Occipital lobe (tissue), 3 donors: Measurements from ENCODE around the gene XYLT2. TPM values are rescaled to one million over a fixed set of nuclear protein-coding genes. Genes with fewer than 3 reads are reported as not detected.
A peak's percentile ranks its signal among the peaks of the same experiment; 100 is the strongest.
"Not testable (repeated sequence)": the region's sequence is repeated elsewhere in the genome, so short reads cannot be mapped to it uniquely, and the experiment has no call there.

Experiments used
- DNase-seq: peaks from one replicate; lab custom pipeline; 2025; lab: John Stamatoyannopoulos, UW
- small RNA-seq: library from RNA; depleted of rRNA; stranded (forward); fragments of <200 nt; gene quantifications from one replicate; pipeline ENCODE3, GENCODE V24; 2014
- total RNA-seq: library from RNA; depleted of rRNA; stranded (reverse); fragments of >200 nt; gene quantifications from one replicate; pipeline ENCODE4 v1.2.3, GENCODE V29; 2014

XYLT2 gene
- total RNA-seq, 1 donor from 2014 or later, result 7.5 TPM

- DNase-seq, result no peak
These were observed 43.6 kb downstream of the XYLT2 start for GRCh38 chr17:50389534-50389933.

GRCh38 chr17:50392621-50393020, 46.7 kb downstream of the XYLT2 start:
- no peak for DNase-seq

- DNase-seq, result no peak
These were observed 47.8 kb downstream of the XYLT2 start for GRCh38 chr17:50393700-50394099.

- DNase-seq, result no peak
These were observed 48.8 kb downstream of the XYLT2 start for GRCh38 chr17:50394711-50395110.

GRCh38 chr17:50396261-50397110, 50.6 kb downstream of the XYLT2 start:
- DNase-seq, result no peak

- DNase-seq, result peak; percentile 80
These were observed 51.4 kb downstream of the XYLT2 start, which contains the start of gene LRRC59 for GRCh38 chr17:50397111-50397918. LRRC59 (minus strand) TSS chr17:50397523; CDS start chr17:50397317, 206 bp downstream.

- DNase-seq, result no peak
These were observed 52.0 kb downstream of the XYLT2 start for GRCh38 chr17:50397919-50398285.

GRCh38 chr17:50398672-50399071, 52.7 kb downstream of the XYLT2 start:
- DNase-seq, result not testable (repeated sequence)

- DNase-seq, result not testable (repeated sequence)
These were observed 53.7 kb downstream of the XYLT2 start for GRCh38 chr17:50399591-50399990.

- not testable (repeated sequence) for DNase-seq
These were observed 59.4 kb downstream of the XYLT2 start for GRCh38 chr17:50405351-50405750.

- DNase-seq, result no peak
These were observed 60.7 kb downstream of the XYLT2 start for GRCh38 chr17:50406578-50406977.

GRCh38 chr17:50407921-50408320, 62.0 kb downstream of the XYLT2 start:
- DNase-seq, result no peak

Small RNA genes within 50 kb of the gene (small RNA-seq; reads per million reads assigned to genes)
- gene RF00019, result not detected

Other genes with a start within 250 kb of the XYLT2 start
- 21.5 TPM for gene SAMD14, start 216.0 kb upstream of the XYLT2 start, total RNA-seq
- gene PPP1R9B, start 195.4 kb upstream of the XYLT2 start, total RNA-seq, result 69.9 TPM
- gene SGCA, start 180.1 kb upstream of the XYLT2 start, total RNA-seq, result not detected
- gene COL1A1, start 144.5 kb upstream of the XYLT2 start, total RNA-seq, result 17.6 TPM
- not detected for gene TMEM92, start 71.7 kb upstream of the XYLT2 start, total RNA-seq
- gene MRPL27, start 27.1 kb downstream of the XYLT2 start, total RNA-seq, result 30.3 TPM
- gene EME1, start 27.1 kb downstream of the XYLT2 start, total RNA-seq, result 1.4 TPM
- 45.7 TPM for gene LRRC59, start 51.4 kb downstream of the XYLT2 start, total RNA-seq
- gene ACSF2, start 80.1 kb downstream of the XYLT2 start, total RNA-seq, result 1.9 TPM
- not detected for gene CHAD, start 122.8 kb downstream of the XYLT2 start, total RNA-seq
- gene RSAD1, start 132.7 kb downstream of the XYLT2 start, total RNA-seq, result 24.2 TPM
- 2.0 TPM for gene MYCBPAP, start 162.3 kb downstream of the XYLT2 start, total RNA-seq
- gene EPN3, start 186.6 kb downstream of the XYLT2 start, total RNA-seq, result 0.31 TPM
- 16.2 TPM for gene SPATA20, start 201.0 kb downstream of the XYLT2 start, total RNA-seq
- gene CACNA1G, start 214.6 kb downstream of the XYLT2 start, total RNA-seq, result 20.1 TPM